ENCODE data around the gene THUMPD1. TPM values are rescaled to one million over a fixed set of nuclear protein-coding genes. Genes with fewer than 3 reads are reported as not detected.
"Not testable (repeated sequence)": the region's sequence is repeated elsewhere in the genome, so short reads cannot be mapped to it uniquely, and the experiment has no call there.

Gene THUMPD1, protein sequence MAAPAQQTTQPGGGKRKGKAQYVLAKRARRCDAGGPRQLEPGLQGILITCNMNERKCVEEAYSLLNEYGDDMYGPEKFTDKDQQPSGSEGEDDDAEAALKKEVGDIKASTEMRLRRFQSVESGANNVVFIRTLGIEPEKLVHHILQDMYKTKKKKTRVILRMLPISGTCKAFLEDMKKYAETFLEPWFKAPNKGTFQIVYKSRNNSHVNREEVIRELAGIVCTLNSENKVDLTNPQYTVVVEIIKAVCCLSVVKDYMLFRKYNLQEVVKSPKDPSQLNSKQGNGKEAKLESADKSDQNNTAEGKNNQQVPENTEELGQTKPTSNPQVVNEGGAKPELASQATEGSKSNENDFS
- 75.8 TPM for total RNA-seq

DNA sequence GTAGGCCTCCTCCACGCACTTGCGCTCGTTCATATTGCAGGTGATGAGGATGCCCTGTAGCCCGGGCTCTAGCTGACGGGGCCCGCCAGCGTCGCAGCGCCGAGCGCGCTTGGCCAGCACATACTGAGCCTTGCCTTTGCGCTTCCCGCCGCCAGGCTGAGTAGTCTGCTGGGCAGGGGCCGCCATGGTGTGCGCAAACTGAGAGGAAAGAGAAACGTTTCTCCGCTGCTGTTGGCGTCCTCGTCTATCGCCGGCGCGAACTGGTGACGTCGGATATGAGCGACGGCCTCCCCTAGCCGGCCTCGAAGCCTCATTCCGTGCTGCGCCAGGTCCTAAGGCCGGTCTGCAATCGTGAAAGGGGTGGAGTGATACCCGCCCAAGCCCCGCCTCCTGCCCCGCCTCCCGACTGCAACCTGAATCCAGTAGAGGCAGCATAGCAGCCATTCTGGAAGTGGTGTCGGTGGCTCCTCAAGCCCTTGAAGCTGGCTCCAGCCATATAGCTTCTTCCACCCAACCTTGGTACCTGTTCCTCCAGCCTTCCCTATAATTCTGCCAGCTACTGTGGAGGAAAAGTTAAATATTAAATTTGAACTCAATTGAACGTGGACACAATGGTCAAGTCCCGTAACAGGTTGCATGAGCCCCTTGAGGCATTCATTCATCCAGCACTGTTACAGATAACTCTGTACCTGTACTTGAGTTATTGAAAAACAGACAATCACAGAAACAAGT is at the start of gene THUMPD1:
Gene THUMPD1, minus strand, starts transcription at position 265 of the 732 bp plus-strand sequence. Its CDS starts 79 bp downstream, at position 186.
- DNase-seq (ENCODE audit: low spot score in 2 of 2) (peak; percentile 77 to 95), FAIRE-seq (no peak)

DNA sequence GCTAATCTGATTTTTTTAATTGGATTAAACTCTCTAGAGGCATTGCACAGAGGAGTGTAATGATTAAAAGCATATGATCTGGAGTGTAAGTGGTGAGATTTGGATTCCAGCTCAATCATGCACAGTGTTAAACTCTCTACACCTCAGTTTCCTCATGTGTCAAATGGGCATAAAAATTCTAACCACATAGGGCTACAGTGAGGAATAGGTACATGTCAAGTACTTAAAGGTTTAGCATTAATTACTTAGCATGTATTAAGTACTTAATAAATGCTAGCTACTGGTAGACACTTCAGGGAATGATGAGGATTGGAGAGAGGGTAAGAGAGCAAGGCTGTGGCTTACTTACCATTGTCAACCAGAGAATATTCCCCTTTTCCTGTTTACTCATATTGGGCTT is 47.5 kb upstream of the THUMPD1 start:
- no peak for FAIRE-seq

DNA sequence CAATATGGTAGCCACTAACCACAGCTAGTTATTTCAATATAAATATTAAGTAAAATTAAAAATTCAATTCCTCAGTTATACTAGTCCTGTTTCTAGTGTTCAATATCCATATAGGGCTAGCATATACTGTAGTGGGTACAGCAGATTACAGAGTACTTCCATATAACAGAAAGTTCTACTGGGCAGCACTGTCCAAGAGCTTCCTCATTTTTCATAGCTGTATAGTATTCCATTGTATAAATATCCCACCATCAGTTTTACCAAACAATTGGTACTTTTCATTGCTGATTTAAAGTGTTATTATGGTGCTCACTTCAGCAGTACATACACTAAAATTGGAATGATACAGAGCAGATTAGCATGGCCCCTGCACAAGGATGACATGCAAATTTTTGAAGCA is 42.6 kb upstream of the THUMPD1 start:
- DNase-seq (ENCODE audit: low spot score in 2 of 2) (no peak), FAIRE-seq (no peak)

More for the DNA sequence above, 47.5 kb upstream of the THUMPD1 start:
- no peak for DNase-seq (ENCODE audit: low spot score in 2 of 2)

DNA sequence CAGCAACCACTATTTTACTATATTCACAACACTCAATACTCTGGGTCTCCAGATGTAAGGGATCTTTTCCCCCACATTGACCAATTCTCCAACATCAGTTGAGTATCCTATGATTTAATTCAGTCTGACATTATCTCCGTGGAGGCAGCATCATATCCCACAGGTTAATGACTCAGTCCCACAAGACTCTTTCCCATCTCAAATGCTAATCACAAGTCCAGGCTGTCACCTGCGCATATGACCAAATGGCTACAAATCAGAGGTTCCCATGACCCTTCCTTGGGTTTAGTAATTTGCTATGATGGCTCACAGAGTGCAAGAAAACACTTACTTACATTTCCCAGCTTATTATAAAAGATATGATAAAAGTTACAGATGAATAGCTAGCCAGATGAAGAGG is 40.9 kb upstream of the THUMPD1 start:
- DNase-seq (ENCODE audit: low spot score in 2 of 2), result no peak
- no peak for FAIRE-seq

DNA sequence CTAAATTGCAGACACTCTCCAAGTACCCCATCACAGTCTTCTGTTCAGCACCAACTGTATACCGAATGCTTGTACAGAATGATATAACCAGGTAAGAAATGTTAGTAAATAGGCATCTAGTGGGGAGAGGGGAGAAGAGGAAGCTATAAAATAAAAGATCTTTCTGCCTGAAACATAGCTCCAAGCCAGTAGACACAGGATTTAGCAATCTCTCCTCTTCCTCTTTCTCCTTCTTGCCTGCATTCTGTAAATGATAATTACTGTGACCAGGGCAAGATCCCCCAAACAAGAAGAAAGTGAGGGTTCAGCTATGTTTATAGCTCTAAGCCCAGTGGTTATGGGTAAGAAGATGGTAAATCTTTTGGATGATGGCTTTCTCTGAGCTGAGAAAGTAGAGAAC is 40.1 kb upstream of the THUMPD1 start:
- no peak for FAIRE-seq
- no peak for DNase-seq (ENCODE audit: low spot score in 2 of 2)

DNA sequence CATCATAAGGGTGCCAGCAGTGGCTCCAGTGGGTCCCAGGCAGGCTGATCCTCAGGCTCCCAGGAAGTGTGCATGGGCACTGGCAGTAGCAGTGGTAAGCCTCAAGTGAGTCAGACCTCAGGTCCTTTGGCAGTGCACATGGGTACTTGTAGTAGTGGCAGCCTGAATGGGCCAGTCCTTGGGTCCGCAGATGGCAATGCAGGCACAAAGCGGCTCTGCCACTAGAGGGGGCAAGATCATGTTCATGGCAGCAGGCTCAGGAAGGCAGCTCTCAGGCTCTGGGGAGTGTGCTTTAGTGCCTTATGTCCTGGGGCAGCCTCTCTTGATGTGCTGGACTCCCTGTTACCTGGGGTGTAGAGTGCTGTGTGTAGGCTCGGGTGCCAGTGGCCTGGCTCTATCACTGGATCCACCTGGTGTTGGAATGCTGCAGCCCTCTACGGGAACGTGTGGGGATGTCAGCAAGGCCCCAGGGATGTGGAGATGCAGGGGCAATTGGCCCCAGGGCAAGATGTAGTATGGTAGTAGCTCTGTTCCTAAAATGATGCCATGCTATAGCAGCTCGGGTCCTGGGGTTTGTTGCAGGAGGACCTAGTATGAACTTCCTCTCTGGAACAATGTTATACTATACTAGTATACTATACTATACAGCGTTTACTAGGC is 33.2 kb upstream of the THUMPD1 start:
- FAIRE-seq (no peak), DNase-seq (ENCODE audit: low spot score in 2 of 2) (peak in 1 of 2 donors; percentile 4)

DNA sequence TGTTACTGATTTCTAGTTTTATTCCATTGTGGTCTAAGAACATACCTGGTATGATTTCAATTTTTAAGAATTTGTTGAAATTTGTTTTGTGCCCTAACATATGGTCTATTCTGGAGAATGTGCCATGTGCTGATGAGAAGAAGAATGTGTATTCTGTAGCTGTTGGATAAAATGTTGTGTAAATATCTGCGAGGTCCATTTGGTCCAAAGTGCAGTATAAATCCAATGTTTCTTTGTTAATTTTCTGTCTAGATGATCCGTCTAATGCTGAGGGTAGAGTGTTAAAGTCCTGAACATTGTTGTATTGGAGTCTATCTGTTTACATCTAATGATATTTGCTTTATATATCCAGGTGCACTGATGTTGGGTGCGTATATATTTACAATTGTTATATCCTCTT is 32.1 kb upstream of the THUMPD1 start:
- FAIRE-seq (no peak), DNase-seq (ENCODE audit: low spot score in 2 of 2) (no peak)

DNA sequence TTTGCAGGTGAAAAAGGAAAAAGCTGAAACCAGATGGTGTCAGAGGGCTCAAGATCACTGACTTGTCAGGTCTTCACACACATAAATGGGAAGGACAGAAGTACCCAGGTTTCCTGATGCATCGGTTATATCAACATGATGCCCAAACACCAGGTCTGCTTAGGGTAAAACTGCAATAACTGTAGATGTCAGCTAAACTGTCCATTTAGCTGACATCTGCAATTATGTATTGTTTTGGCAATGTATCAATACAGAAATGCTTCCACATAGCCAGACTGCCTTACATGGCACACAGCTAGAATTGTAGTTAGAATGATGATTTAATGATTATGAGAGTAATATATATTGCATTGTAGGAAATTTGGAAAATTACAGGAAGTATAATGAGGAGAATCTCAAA is 27.2 kb upstream of the THUMPD1 start:
- no peak for FAIRE-seq
- no peak for DNase-seq (ENCODE audit: low spot score in 2 of 2)

DNA sequence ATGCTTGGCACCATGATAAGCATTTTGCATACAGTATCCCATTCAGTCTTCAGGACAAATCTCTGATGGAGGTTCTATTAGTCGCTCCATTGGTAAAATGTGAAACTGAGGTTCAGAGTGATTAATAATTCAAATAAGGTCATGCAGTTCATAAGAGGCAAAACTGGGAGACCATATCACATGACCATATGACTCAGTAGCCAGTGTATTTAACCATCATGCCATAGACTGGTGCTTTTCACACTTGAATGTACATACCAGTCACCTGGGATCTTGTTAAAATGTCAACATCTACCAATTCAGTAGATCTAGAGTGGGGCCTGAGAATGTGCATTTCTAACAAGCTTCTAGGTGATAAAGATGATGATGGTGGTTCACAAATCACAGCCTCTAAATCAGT is 26.5 kb upstream of the THUMPD1 start:
- DNase-seq (ENCODE audit: low spot score in 2 of 2), result no peak
- FAIRE-seq, result no peak

DNA sequence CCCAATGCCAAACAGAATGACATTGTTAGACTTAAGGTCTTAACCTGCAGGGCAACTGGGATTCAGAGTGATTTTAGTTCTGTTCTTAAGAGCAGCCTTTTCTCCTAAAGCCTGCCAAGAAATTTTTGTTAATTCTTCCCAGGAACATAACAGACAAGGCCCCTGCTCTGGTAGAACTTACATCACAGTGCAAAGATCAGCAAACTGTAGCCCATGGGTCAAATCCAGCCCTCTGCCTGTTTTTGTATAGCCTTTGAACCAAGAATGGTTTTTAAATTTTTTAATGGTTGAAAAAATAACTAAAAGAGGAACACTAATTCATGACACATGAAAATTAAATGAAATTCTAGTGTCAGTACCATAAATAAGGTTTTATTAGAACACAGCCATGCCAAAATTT is 26.0 kb upstream of the THUMPD1 start:
- DNase-seq (ENCODE audit: low spot score in 2 of 2) (no peak), FAIRE-seq (no peak)

DNA sequence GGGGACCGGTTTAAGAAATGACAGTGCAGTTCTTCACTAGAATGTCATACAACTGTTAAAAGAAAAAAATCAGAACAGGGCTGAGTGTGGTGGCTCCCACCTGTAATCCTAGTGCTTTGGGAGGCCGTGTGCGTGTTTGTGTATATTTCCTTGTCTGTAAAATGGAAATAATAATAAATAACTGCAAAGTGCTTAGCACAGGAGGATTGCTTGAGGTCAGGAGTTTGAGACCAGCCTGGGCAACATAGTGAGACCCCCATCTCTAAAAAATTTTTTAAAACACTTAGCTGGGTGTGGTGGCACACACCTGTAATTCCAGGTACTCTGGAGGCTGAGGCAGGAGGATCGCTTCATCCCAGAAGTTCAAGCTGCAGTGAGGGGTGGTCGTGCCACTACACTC is 24.7 kb upstream of the THUMPD1 start:
- DNase-seq (ENCODE audit: low spot score in 2 of 2) (no peak), FAIRE-seq (no peak)

DNA sequence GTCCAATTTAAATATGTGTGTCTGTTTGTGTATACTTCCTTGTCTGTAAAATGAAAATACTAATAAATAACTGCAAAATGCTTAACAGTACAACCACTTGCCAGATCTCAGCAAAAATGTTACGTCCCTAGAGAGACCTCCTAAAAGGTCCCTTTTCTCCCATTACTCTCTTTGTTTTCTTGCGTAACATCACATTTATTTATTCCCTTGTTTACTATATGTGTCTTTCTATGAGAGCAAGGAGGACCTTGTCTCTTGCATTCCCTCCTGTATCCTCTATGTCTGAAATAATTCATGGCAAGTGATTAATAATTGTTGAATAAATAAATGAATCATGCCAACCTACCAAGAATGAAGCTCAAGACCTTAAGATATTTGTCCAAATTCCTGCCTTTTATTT is 24.1 kb upstream of the THUMPD1 start:
- FAIRE-seq (no peak), DNase-seq (ENCODE audit: low spot score in 2 of 2) (no peak)

DNA sequence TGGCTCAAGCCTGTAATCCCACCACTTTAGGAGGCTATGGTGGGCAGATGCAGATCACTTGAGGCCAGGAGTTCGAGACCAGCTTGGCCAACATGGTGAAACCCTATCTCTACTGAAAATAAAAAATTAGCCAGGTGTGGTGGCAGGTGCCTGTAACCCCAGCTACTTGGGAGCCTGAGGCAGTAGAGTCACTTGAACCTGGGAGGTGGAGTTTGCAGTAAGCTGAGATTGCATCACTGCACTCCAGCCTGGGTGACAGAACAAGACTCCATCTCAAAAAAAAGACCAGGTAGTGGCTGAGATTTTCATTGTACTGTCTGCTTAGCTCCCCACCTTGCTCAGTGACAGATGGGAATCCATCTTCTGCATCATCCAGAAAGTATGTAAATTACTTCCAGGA is 22.8 kb upstream of the THUMPD1 start:
- DNase-seq (ENCODE audit: low spot score in 2 of 2); FAIRE-seq: not testable (repeated sequence)

DNA sequence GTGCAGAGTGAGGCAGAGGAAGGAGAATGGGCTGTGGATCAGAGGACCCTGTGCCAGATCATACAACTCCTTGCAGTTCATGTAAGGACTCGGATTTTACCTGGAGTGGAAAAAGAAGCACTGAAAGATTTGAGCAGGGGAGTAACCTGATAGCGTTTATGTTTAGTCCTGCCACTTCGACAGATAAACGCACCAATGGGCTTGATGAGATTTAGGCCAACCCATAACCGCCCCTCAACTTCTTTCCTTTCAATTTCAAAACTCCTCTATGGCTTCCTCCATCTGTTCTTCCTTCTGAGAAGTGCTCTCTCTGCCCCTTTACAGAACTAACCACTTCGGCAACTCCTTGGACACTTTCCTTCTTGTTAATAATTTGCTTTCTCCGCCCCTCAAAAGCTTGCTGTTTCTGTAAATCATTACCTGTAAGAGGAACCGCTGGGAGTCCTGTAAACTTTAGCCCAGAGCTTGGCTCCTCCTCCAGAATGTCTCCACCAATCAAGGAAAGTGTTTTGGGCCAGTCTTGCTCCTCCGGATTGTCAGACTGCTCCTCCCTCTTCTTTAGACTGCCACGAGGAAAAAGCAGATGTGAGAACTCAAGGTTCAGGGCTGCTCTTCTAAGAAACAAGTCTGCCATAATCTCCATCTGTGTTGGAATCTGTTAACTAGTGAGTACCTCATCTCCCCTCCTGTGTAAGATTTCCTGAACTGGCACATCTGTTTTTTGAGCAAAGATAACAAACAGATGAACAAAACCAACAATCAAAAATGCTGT is 22.0 kb upstream of the THUMPD1 start, which contains the start of gene ACSM3:
Gene ACSM3, plus strand, starts transcription at position 554 of the 772 bp plus-strand sequence. CDS start 6,021 bp downstream, outside the sequence.
- DNase-seq (ENCODE audit: low spot score in 2 of 2) (peak in 1 of 2 donors; percentile 3), FAIRE-seq (no peak)

DNA sequence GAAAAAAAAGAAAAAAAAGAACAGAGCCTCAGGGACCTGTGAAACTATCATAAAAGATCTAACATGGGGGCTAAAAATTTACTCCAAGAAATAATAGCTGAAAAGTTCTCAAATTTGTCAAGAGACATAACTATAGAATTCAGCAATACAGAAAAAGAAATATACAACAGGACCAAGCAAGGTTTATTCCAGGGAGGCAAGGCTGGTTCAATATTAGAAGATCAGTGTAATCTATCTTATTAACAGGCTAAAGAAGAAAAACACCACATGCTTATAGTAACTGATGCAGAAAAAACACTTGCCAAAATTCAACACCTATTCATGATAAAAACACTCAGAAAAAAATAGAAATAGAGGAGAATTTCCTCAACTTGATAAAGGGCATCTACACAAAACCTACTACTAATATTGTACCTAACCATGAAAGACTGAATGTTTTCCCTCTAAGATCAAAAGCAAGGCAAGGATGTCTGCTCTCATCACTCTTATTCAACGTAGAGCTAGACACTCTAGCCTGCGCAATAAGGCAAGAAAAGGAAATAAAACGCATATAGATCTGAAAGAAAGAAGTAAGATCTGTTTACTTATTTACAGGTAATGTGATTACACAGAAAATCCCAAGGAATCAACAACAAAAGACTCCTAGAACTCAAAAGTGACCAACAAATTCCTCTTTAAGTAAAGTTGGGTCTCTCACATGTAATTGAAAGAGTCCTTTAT is 20.9 kb upstream of the THUMPD1 start:
- no peak for FAIRE-seq
- DNase-seq (ENCODE audit: low spot score in 2 of 2), result no peak

DNA sequence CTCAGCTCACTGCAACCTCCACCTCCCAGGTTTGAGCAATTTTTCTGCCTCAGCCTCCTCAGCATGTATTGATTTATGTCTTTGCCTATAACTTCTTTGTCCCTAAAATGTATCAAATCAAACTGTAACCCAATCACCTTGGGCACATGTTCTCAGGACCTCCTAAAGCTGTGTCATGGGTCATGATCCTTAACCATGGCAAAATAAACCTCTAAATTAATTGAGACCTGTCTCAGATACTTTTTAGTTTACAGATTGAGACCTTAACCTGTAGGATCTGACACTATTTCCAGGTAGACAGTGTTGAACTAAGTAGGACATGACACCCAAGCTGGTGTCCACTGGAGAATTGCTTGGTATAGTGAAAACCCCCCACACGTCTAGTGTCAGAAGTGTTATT is 19.6 kb upstream of the THUMPD1 start:
- no peak for DNase-seq (ENCODE audit: low spot score in 2 of 2)
- no peak for FAIRE-seq

DNA sequence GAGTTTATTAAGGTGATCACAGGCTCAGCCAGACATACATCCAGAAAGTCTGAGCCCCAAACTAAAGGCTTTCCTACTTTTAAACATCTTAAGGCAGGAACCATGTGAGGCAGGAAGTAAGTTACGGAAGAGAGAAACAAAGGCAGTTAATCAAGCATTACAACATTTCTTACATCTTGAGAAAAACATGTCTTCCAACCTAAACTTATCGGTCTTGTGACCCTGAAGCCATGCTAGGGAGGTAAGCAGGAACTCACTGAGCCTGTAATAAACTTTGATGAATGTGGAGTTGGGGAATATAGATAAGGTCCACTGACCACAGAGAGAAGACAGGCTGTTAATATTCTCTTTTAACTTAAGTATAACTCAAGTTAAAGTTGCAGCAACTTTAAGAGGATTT is 18.7 kb upstream of the THUMPD1 start:
- FAIRE-seq, result no peak

DNA sequence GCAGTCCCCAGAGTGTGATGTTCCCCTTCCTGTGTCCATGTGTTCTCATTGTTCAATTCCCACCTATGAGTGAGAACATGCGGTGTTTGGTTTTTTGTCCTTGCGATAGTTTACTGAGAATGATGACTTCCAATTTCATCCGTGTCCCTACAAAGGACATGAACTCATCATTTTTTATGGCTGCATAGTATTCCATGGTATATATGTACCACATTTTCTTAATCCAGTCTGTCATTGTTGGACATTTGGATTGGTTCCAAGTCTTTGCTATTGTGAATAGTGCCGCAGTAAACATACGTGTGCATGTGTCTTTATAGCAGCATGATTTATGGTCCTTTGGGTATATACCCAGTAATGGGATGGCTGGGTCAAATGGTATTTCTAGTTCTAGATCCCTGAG is 14.2 kb upstream of the THUMPD1 start:
- FAIRE-seq, result not testable (repeated sequence)

More for the DNA sequence above, 18.7 kb upstream of the THUMPD1 start:
- no peak for DNase-seq (ENCODE audit: low spot score in 2 of 2)

DNA sequence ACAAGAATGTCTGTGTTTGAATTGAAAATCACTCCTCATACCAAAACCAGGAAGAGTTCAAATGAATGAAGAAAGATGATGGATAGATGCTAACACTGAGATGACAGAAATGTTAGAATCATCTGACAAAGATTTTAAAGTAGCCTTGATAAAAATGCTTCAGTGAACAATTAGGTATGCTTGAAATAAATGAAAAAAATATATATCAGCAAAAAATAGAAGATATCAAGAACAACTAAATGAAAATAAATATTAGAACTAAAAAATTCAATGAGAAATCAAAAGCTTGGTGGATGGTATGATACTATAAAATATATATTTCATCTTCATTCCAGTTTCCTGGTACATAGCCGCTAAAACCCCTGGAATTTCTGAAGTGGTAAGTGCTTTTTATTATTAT is 13.6 kb upstream of the THUMPD1 start:
- DNase-seq (ENCODE audit: low spot score in 2 of 2) (no peak), FAIRE-seq (no peak)

More for the DNA sequence above, 14.2 kb upstream of the THUMPD1 start:
- not testable (repeated sequence) for DNase-seq (ENCODE audit: low spot score in 2 of 2)

DNA sequence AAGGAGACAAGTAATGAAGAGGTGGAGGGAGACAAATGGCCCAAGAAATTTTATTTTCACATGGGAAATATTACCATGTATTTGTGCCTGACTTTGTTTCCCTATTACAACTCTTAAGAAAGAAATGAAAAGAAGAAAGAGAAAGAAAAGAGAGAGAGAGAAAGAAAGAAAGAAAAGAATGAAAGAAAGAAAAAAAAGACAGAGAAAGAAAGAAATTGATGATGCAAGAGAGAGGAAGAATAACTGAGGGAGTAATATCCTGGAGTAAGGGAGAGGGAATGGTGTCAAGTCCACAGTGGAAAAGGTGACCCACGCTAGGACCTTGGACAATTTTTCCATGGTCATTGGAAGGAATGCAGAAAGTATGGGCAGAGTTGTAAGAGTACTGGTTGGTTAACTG is 12.1 kb upstream of the THUMPD1 start:
- DNase-seq (ENCODE audit: low spot score in 2 of 2) (no peak), FAIRE-seq (no peak)
